GF-D8 (cell line): Measurements from ENCODE around the gene LPCAT1.
"Not testable (repeated sequence)": the region's sequence is repeated elsewhere in the genome, so short reads cannot be mapped to it uniquely, and the experiment has no call there.

Experiments
- DNase-seq: peaks from one replicate; lab custom pipeline; 2025; lab: John Stamatoyannopoulos, UW

Gene LPCAT1

GRCh38 chr5:1466631-1467265 is 57.0 kb downstream of the LPCAT1 start:
- DNase-seq: no peak

DNA sequence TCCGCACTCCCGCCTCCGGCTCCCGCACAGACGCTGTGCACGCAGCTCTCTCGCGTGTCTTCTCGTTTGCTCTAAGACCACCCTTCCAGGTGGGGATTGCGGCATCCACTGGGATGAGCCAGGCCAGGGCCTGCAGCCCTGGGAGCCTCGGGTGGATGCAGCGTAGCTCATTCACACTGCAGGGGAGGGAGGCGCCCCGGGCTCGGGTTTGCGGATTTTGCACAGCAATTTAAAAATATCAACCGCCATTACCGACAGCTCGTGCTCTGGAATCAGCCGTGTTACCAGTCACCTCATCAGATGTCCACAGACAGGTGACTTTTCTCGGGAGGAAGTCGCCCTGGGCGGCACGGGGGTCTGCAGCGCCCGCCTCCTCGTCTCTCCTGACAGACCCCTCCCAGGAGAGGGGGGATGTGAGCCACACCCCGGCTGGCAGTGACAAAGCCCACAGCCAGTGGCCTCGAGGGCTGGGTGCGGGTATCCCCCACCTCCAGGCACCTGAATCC is 57.7 kb downstream of the LPCAT1 start:
- no peak for DNase-seq

DNA sequence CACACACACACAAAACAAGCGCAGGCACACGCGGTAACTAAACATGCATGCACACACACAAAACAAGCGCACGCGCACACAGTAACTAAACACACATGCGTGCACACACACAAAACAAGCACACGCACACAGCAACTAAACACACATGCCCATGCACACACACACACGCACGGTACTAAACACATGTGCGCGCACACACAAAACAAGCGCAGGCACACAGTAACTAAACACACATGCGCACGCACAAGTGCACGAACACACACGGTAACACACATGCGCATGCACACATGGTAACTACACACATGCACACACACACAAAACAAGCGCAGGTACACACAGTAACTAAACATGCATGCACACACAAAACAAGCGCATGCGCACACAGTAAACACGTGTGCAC is 58.6 kb downstream of the LPCAT1 start:
- DNase-seq: no peak

DNA sequence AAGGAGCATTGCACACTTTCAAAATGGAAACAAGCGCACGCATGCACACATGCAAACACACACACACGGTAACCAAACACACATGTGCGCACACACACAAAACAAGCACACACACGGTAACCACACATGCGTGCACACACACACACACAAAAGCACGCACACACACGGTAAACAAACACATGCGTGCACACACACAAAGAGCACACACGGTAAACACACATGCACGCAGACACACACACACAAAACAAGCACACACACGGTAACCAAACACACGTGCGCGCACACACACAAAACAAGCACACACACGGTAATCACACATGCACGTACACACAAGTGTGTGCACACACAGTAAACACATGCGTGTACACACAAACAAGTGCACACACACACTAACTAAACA is 59.2 kb downstream of the LPCAT1 start:
- DNase-seq: no peak

GRCh38 chr5:1464096-1464446 is 59.7 kb downstream of the LPCAT1 start:
- no peak for DNase-seq

DNA sequence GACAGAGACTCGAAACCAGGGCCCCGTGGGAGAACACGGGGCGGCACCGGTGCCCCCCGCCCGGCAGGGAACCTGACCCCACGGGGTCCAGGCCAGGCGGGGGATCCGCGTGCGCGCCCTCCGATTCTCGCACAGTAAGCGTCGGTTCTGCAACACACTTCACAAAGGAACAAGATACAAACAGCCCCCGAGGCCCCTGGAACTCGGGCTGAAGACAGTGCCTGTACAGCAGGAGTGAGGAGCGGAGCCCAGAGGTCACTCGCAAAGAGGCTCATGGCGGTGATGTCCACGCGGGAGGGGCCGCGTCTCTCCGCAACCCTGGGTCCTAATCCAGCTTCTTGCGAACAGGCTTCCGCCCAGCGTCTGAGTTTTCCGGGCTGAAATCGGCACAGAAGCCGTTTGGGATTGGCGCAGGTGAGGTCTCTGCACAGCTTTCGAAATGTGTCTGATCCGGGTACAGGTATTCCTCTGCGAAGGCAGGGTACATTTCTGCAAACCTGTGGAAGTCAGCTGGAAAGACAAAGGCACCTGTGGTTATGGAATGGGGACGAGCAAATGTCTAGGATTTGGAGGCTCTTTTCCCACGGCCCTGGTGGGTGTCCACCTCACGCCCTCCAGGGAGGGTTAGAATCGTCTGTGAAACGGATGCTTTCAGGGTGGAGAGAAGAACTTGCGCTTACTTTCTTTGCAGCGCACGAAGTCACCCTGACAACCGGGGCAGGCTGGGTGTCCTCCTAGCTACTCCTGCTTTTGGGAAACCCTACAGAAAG is 60.2 kb downstream of the LPCAT1 start:
- no peak for DNase-seq

DNA sequence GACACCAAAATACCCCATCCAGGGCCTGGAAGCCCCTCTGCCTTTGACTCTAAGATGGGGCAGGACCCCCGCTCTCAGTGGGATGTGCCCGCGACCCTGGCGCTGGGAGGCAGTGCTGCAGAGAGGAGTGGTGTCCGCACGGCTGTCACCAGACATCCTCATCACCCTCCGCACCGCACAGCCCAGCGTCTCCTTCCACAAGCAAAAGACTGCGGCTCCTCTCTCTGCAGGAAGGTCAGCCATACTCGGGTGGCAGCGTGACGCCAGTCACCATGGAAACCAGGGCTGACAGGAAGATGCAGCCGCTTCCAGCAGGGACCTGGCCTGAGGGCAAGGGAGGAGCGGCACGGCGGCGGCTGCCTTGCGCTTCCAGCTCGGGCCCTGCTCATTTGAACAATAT is 61.4 kb downstream of the LPCAT1 start:
- no peak for DNase-seq

- no peak for DNase-seq
These were observed 62.4 kb downstream of the LPCAT1 start for GRCh38 chr5:1461396-1461795.

DNA sequence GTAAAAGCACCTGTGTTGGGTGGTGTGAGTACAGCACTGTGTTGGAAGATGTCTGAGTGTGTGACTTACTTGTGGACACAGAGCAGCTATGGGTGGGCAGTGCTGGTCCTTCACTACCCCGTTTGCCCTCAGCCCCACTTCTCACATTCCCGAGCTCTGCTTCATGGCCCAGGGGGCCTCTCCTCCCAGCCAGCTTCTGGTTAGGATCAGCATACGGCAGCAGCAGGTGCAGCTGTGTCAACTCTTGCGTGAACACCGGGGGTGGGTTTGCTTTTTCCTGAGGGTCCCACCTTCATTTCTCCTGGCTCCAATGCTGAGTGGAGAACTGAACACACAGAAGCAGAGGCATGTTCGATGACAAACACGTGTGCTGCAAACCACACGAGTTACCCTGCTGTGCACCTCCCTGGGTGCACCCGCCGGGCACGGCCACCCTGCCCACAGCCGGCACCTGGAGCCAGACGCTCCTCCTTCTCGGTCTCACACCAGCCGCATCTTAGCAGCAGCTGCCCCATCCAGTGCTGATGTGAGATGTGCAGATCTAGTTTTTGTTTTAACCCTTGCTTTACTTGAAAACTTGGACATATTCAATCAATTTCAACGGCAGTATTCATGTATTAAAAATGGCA is 63.6 kb downstream of the LPCAT1 start:
- DNase-seq: no peak

DNA sequence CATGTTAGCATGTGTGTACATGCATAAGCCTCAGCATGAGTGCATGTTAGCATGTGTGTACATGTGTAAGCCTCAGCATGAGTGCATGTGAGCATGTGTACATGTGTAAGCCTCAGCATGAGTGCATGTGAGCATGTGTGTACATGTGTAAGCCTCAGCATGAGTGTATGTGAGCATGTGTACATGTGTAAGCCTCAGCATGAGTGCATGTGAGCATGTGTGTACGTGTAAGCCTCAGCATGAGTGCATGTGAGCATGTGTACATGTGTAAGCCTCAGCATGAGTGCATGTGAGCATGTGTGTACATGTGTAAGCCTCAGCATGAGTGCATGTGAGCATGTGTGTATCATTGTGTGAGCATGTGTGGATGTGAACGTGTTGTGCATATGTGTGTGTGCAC is 64.3 kb downstream of the LPCAT1 start:
- DNase-seq: not testable (repeated sequence)

GRCh38 chr5:1456110-1456881 is 67.5 kb downstream of the LPCAT1 start:
- not testable (repeated sequence) for DNase-seq

GRCh38 chr5:1453613-1454012 is 70.1 kb downstream of the LPCAT1 start:
- no peak for DNase-seq

DNA sequence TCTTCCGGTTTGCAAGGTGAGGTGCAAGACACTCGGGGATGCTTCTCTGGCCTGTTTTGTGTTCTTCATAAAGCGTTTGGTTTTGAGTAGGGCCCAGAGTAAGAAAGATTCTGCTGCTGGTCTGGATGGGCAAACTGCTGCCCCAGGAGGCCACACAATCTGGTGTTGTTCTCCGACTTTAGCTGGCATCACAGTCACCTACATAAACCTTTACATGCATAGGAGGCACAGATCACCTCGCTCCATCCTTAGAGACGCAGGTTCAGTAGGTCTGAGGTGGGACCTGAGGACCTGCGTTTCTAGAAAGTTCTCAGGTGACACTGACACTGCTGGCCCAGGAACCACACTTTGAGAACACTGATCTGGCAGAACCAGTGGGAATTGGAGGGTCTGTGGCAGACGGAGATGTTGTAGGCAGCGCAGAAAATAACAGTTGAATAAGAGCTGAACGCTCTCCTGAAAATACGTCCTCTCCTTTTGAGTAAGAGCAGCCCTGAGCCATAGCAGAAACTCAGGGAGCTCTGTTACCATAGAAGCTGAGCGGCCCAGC is 74.6 kb downstream of the LPCAT1 start:
- DNase-seq: no peak

DNA sequence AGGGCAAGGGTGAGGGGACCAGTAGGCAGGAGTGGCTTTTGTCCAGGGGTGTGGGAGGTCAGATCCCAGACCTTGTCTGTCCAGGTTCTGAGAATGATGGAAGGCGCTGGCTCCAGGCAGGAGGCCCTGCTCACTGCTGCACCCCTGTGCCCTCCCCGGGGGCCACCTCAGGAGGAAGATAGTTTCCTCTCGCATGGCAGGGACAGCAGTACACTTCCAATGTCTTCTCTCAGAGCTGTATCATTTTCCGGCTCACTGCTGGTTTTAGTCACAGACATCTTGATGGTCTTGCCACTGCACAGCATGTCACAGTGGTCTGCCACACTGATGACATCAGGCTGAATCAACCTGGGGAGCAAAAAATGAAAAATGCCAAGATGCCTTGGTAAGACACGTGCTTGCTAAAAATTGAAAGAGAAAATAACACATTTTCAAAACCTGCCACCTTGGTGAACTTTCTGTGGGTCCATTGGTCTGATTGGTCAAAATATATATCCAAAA is 75.2 kb downstream of the LPCAT1 start:
- DNase-seq: no peak

DNA sequence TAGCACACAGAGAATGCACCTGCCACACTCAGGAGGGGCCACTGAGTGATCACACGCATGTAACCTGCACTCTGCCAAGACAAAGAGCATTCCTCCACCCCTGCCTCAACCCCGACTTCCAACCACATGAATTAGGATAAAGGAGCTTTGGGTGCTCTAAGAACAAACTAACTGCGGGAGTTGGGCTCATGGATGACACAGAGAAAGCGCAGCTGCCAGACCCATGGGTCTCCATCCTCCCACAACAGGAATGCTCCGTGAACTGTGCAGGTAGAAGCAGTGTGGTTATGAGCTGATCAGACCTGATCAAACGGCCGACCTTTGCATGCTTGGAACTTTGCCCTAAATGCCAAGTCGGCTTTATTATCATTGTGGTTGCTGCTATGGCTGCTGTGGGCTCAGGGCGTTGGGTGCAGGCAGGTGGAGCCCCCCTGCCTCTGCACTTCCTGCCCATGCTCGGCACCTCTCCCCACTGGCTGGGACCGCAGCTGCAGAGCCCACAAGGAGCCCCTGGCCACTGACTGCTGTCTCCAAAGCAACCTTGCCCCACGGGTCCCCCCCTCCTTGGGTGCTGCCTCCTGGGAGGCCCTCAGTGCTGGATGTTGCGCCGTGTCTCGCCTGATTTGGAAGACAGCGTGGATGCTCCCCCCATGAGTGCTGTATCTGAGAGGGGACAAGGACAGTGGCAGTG is 75.9 kb downstream of the LPCAT1 start:
- DNase-seq: no peak

GRCh38 chr5:1446602-1447343 is 77.0 kb downstream of the LPCAT1 start:
- no peak for DNase-seq

GRCh38 chr5:1445689-1446601 is 77.8 kb downstream of the LPCAT1 start:
- DNase-seq: no peak

DNA sequence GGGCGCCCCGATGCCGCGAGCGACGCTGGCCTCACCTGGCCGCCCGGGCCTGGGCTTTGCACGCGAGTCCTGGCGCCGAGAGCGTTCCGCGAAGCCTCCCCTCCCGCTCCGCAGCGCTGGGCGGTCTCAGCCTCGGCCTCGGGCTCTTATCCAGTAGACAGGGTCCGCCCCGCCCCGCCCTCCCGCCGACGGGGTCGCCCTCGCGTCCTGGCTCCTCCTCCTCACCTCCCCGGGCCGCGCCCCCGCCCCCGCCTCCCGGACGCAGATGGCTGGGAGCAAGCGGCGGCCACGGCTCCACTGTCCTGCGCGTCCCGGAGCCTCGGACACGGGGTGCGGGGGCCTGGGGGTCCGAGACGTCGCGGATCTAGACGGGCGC is 78.5 kb downstream of the LPCAT1 start, which contains the start of gene SLC6A3:
TSS of gene SLC6A3 (minus strand) at position 128 of the 376 bp plus-strand sequence. CDS start 2,243 bp downstream, outside the sequence.
- DNase-seq: no peak
